HepG2 (cell line): ENCODE data around the gene IZUMO4. TPM values are rescaled to one million over a fixed set of nuclear protein-coding genes. Genes with fewer than 3 reads are reported as not detected.

ENCODE experiments used
- ATAC-seq: fragments of 200-7000 bp; cut with Tn5 transposase; 3 replicates; pipeline ENCODE4 v1.9.1; 2020; ENCODE audit warnings: mild to moderate bottlenecking, moderate library complexity
- BruUV-seq: library from RNA; stranded (reverse); fragments of 400-500 nt; replicated peaks from 2 replicates; lab custom pipeline; 2021; lab: Mats Ljungman, UMichigan
- CTCF ChIA-PET: fragments of 300-600 bp; formaldehyde crosslinking; extraction: SDS; loops from one replicate; lab custom pipeline; 2021; ENCODE audit warnings: low total read pairs, inconsistent platforms, low intra/inter-chr PET ratio; lab: Yijun Ruan, JAX
- POLR2A ChIA-PET: fragments of 350-600 bp; sonication (Branson Sonifier 250); formaldehyde crosslinking; loops from one replicate; lab custom pipeline; 2020; ENCODE audit warnings: antibody characterized with exemption, inconsistent platforms; lab: Yijun Ruan, JAX
- DNase-seq: peaks from one replicate; pipeline ENCODE4 v3.0.0-alpha.2; 2015; ENCODE audit warnings: low spot score
- FAIRE-seq: peaks from 3 replicates; lab custom pipeline; 2011; peaks lifted over from hg19 to GRCh38; lab: Jason Lieb, UNC
- H2AFZ ChIP-seq: one replicate; pipeline ENCODE4 v1.6.1; 2011; ENCODE audit warnings: low read length, inconsistent platforms
- H3K27ac ChIP-seq: fragments of 300-600 bp; 3 replicates; pipeline ENCODE4 v1.8.0; 2011; ENCODE audit warnings: mixed run types, mild to moderate bottlenecking, mixed read lengths, low read length, inconsistent platforms; ENCODE audit not compliant: insufficient read depth; ENCODE audit errors: extremely low read length
- H3K27me3 ChIP-seq, 2 experiments: fragments of 200-600 bp in 1 of 2; 2 replicates in 1 of 2; 3 replicates in 1 of 2; pipeline versions ENCODE4 v1.6.0 to v1.8.0; 2011; ENCODE audit warnings: low read length in 2 of 2, mild to moderate bottlenecking in 2 of 2, moderate library complexity in 2 of 2, inconsistent platforms in 1 of 2; ENCODE audit not compliant: insufficient read depth in 2 of 2, control insufficient read depth in 1 of 2
- H3K36me3 ChIP-seq, 2 experiments: fragments of 200-600 bp in 1 of 2; replicated peaks in 1 of 2; 2 replicates in 1 of 2; 3 replicates in 1 of 2; pipeline versions ENCODE4 v1.5.1 to v1.8.0; 2011; ENCODE audit warnings: low read length in 2 of 2, inconsistent platforms in 1 of 2; ENCODE audit not compliant: insufficient read depth in 2 of 2, control insufficient read depth in 1 of 2
- H3K4me1 ChIP-seq: 2 replicates; pipeline ENCODE4 v1.5.1; 2012; ENCODE audit warnings: low read length, inconsistent platforms; ENCODE audit not compliant: insufficient read depth
- H3K4me2 ChIP-seq: 2 replicates; pipeline ENCODE4 v1.6.0; 2011; ENCODE audit warnings: low read depth, low read length, inconsistent platforms
- H3K4me3 ChIP-seq, 3 experiments: fragments of 200-600 bp in 1 of 3; sonication (generic), shearing (Covaris generic) in 1 of 3; replicated peaks in 1 of 3; 2 replicates each; pipeline ENCODE4 v1.5.1; 2011 to 2016; ENCODE audit warnings: low read length in 3 of 3, inconsistent platforms in 2 of 3, low read depth in 2 of 3, mild to moderate bottlenecking in 2 of 3, control low read depth in 1 of 3, mixed read lengths in 1 of 3; ENCODE audit not compliant: insufficient read depth in 1 of 3
- H3K79me2 ChIP-seq: one replicate; pipeline ENCODE4 v1.6.1; 2011; ENCODE audit warnings: low read length, inconsistent platforms; ENCODE audit not compliant: insufficient read depth
- H3K9ac ChIP-seq: 2 replicates; pipeline ENCODE4 v1.6.0; 2011; ENCODE audit warnings: mild to moderate bottlenecking, low read depth, low read length, inconsistent platforms; ENCODE audit not compliant: insufficient read depth
- H3K9me3 ChIP-seq: 2 replicates; pipeline ENCODE4 v1.5.1; 2012; ENCODE audit warnings: mild to moderate bottlenecking, low read length
- H4K20me1 ChIP-seq: 2 replicates; pipeline ENCODE4 v1.6.0; 2011; ENCODE audit warnings: inconsistent platforms, mild to moderate bottlenecking, low read length, moderate library complexity; ENCODE audit not compliant: insufficient read depth
- AGO2 ChIP-seq: fragments of 200-400 bp; formaldehyde crosslinking; optimal IDR thresholded peaks from 2 replicates; pipeline ENCODE3; 2017; ENCODE audit warnings: mild to moderate bottlenecking, low read depth, low read length, moderate library complexity
- CC2D1A ChIP-seq: sonication (generic); formaldehyde crosslinking; IDR thresholded peaks from 2 replicates; pipeline ENCODE4 v1.8.1; 2023; ENCODE audit warnings: mild to moderate bottlenecking, missing genetic modification reagents
- DBP ChIP-seq: sonication (generic); formaldehyde crosslinking; IDR thresholded peaks from 2 replicates; pipeline ENCODE4 v1.4.0; 2020; ENCODE audit warnings: missing genetic modification reagents; ENCODE audit errors: not compliant biosample characterization
- MLLT10 ChIP-seq: sonication (generic); formaldehyde crosslinking; IDR thresholded peaks from 2 replicates; pipeline ENCODE4 v1.4.0; 2020; ENCODE audit warnings: missing genetic modification reagents
- SAP130 ChIP-seq: IDR thresholded peaks from 2 replicates; pipeline ENCODE4 v1.6.1; 2016; ENCODE audit warnings: low read depth
- SIX1 ChIP-seq: sonication (generic); formaldehyde crosslinking; IDR thresholded peaks from 2 replicates; pipeline ENCODE4 v1.4.0; 2020; ENCODE audit warnings: missing genetic modification reagents, borderline replicate concordance
- WGBS: methylation state at CpG from one replicate; pipeline ENCODE4 v1.1.6; 2017; ENCODE audit warnings: low lambda C conversion rate; 5-methylcytosine and 5-hydroxymethylcytosine counted together
- in situ Hi-C: cut with HindIII; loops from 2 replicates; pipeline ENCODE4 v1.10.0; 2017; ENCODE audit warnings: low pct_unique_long_range_greater_than_20kb; ENCODE audit not compliant: extremely low pct_ligation_motif_present
- intact Hi-C: fragments of 100-400 bp; cut with micrococcal nuclease; formaldehyde crosslinking; loops from one replicate; pipeline ENCODE4 v1.10.0; 2022; ENCODE audit not compliant: unreplicated experiment
- polyA plus RNA-seq, 8 experiments: library from polyadenylated mRNA; depleted of rRNA in 3 of 8; stranded (reverse) in 7 of 8; unstranded in 1 of 8; fragments of >200 nt; fragmentation: Illumina TruSeq in 4 of 8; extraction: Trizol in 4 of 8; gene quantifications; 2 replicates each; pipeline versions ENCODE4 v1.2.1 to v1.2.3, GENCODE V29; 2011 to 2016; ENCODE audit warnings: low read depth in 4 of 8, missing spikeins in 1 of 8, mixed read lengths in 1 of 8; ENCODE audit not compliant: insufficient read depth in 1 of 8
- total RNA-seq, 5 experiments: library from RNA; depleted of rRNA; stranded (reverse); fragments of >200 nt; fragmentation: Illumina TruSeq; extraction: Trizol; gene quantifications; 2 replicates each; pipeline ENCODE4 v1.2.3, GENCODE V29; 2016; ENCODE audit warnings: low read depth in 1 of 5

IZUMO4 gene
- total and polyA plus RNA-seq, 2 of the 13 experiments (the other 11 are each of a cell fraction or from before 2014, with no cell fraction given): 0.77 to 3.9 TPM

GRCh38 chr19:2120821-2121220, 24.1 kb downstream of the IZUMO4 start:
- intact Hi-C loops: no loop called here
- ATAC-seq (no peak), DNase-seq (no peak), FAIRE-seq (no peak)
- 97% methylated on average over 26 of the region's 26 CpGs for WGBS
- H3K4me2 ChIP-seq: no peak overlapping the region
- peaks cover 44 to 80% of the 10 kb centered on the region in 2 experiments for H3K36me3 ChIP-seq
- H3K27ac ChIP-seq: no peak overlapping the region
- no peak overlapping the region for H3K4me3 ChIP-seq
- no peaks in the 10 kb centered on the region for H3K27me3 ChIP-seq
- BruUV-seq: no TSS peak
- ChIA-PET POLR2A (no interaction called here), CTCF (no interaction called here)
- no peak overlapping the region for H2AFZ ChIP-seq
- H3K9me3 ChIP-seq: no peaks in the 10 kb centered on the region
- no peaks in the 10 kb centered on the region for H4K20me1 ChIP-seq
- in situ Hi-C loops: no loop called here
- no peaks in the 10 kb centered on the region for H3K4me1 ChIP-seq
- no peaks in the 10 kb centered on the region for H3K79me2 ChIP-seq
- no peak overlapping the region for H3K9ac ChIP-seq
- no peak for TF ChIP-seq SAP130 (CRISPR knock-in tag)
- no peak for TF ChIP-seq MLLT10 (CRISPR knock-in tag)
- TF ChIP-seq SIX1 (CRISPR knock-in tag): no peak
- TF ChIP-seq AGO2: peak; percentile 7
- TF ChIP-seq DBP (CRISPR knock-in tag): no peak
- TF ChIP-seq, all 625 proteins: peak for 1

GRCh38 chr19:2121416-2122051, 24.8 kb downstream of the IZUMO4 start:
- BruUV-seq: no TSS peak
- H4K20me1 ChIP-seq: no peaks in the 10 kb centered on the region
- peaks cover 39 to 77% of the 10 kb centered on the region in 2 experiments for H3K36me3 ChIP-seq
- H3K9ac ChIP-seq: no peak overlapping the region
- no peak overlapping the region for H2AFZ ChIP-seq
- in situ Hi-C loops (no loop called here), intact Hi-C loops (no loop called here)
- no peaks in the 10 kb centered on the region for H3K9me3 ChIP-seq
- ATAC-seq: no peak
- no peaks in the 10 kb centered on the region for H3K4me1 ChIP-seq
- no peak overlapping the region for H3K4me3 ChIP-seq
- H3K4me2 ChIP-seq: no peak overlapping the region
- H3K79me2 ChIP-seq: no peaks in the 10 kb centered on the region
- ChIA-PET CTCF (no interaction called here), POLR2A (no interaction called here)
- no CpG with 5 or more reads among the region's 27 CpGs for WGBS
- TF ChIP-seq AGO2 (peak; percentile 53), CC2D1A (CRISPR knock-in tag) (no peak)
- DNase-seq: no peak
- no peak overlapping the region for H3K27ac ChIP-seq
- FAIRE-seq: no peak
- H3K27me3 ChIP-seq: no peaks in the 10 kb centered on the region
